ENCODE results near the gene AQP12B.

Gene AQP12B

DNA sequence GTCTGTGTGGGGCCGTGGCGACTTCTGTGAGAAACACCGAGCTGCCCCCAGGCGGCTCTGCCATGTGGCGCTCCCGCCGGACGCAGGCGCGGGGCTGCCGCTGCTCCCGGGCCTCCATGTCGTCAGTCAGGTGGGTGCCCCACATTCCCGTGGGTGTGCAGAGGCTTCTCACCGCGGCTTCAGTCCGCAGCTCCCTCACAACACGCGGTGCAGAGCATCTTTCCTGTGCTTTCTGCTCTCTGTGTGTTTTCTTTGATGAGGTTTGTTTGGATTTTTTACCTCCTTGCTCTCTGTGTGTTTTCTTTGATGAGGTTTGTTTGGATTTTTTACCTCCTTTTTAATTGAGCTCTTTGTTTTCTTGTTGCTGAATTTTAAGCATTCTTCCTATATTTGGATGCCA lies 22.0 kb upstream of the AQP12B start:
- H3K4me1 ChIP-seq (ENCODE audit: insufficient read depth, poor library complexity, severe bottlenecking) = no peaks in the 10 kb centered on the region
- H3K9me3 ChIP-seq (ENCODE audit: severe bottlenecking) = no peaks in the 10 kb centered on the region
- no peak overlapping the region for H3K27ac ChIP-seq (ENCODE audit: poor library complexity, severe bottlenecking)
- H3K36me3 ChIP-seq (ENCODE audit: low read depth) = no peaks in the 10 kb centered on the region
- H3K4me3 ChIP-seq (ENCODE audit: severe bottlenecking) = no peak overlapping the region
- TF ChIP-seq, protein P1, sequence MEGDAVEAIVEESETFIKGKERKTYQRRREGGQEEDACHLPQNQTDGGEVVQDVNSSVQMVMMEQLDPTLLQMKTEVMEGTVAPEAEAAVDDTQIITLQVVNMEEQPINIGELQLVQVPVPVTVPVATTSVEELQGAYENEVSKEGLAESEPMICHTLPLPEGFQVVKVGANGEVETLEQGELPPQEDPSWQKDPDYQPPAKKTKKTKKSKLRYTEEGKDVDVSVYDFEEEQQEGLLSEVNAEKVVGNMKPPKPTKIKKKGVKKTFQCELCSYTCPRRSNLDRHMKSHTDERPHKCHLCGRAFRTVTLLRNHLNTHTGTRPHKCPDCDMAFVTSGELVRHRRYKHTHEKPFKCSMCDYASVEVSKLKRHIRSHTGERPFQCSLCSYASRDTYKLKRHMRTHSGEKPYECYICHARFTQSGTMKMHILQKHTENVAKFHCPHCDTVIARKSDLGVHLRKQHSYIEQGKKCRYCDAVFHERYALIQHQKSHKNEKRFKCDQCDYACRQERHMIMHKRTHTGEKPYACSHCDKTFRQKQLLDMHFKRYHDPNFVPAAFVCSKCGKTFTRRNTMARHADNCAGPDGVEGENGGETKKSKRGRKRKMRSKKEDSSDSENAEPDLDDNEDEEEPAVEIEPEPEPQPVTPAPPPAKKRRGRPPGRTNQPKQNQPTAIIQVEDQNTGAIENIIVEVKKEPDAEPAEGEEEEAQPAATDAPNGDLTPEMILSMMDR (IDR thresholded peaks at IDR 0.05; ENCODE audit: poor library complexity, severe bottlenecking) = no peak
- ATAC-seq (ENCODE audit: low read depth) = no peak
- no peak for DNase-seq (ENCODE audit: low spot score)
- peaks cover 49% of the 10 kb centered on the region for H3K27me3 ChIP-seq (ENCODE audit: insufficient read depth, poor library complexity, severe bottlenecking)

DNA sequence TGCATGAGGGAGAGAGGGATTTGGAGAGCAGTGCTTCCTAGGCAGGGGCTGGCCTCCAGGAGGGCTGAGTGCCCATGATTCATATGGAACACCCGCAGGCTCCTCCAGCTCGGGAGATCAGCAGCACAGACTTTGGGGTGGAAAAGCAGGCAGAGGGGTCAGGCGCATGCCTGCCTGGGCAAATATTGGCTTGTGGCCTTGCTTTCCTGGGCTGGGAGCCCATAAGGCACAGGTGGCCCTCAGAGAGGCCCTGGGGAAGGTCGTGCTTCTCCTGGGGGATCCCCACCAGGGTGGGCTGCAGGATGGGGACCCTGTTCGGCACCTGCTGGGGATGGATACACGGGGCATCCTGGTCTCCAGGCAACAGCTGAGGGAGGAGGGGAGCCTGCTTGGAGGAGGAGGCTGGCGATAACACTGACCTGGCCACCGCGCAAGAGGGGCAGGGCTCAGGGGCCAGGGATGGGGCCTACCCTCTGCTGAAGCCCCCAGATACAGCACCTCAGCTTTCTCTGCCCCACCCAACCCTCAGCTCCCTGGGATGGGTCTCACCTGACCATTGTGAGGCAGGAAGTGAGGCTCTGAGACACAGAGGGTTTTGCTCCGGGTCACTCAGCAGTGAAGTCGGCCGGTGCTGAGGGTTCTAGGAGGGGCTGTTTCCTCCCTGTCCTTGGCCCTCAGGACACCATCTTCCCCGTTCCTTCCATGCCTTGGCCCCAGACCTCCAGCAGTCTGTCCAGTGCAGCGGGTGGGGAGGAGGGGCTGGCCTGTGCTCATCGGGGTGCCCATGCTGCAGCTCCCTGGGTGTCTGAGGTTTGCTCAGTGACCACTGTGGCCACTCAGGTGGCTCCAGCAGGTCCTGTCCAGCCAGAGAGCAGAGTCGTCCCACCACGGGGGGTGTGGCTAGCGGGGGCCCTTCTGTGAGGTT lies 21.0 kb upstream of the AQP12B start:
- ATAC-seq (ENCODE audit: low read depth) = 0 out of 3 replicates have a peak, but pooled peaks have one; percentile 24
- no peaks in the 10 kb centered on the region for H3K4me1 ChIP-seq (ENCODE audit: insufficient read depth, poor library complexity, severe bottlenecking)
- no peaks in the 10 kb centered on the region for H3K36me3 ChIP-seq (ENCODE audit: low read depth)
- TF ChIP-seq, protein P1 (IDR thresholded peaks at IDR 0.05; ENCODE audit: poor library complexity, severe bottlenecking) = no peak
- H3K27ac ChIP-seq (ENCODE audit: poor library complexity, severe bottlenecking) = no peak overlapping the region
- peaks cover 41% of the 10 kb centered on the region for H3K27me3 ChIP-seq (ENCODE audit: insufficient read depth, poor library complexity, severe bottlenecking)
- DNase-seq (ENCODE audit: low spot score) = no peak
- H3K4me3 ChIP-seq (ENCODE audit: severe bottlenecking) = no peak overlapping the region
- no peaks in the 10 kb centered on the region for H3K9me3 ChIP-seq (ENCODE audit: severe bottlenecking)

DNA sequence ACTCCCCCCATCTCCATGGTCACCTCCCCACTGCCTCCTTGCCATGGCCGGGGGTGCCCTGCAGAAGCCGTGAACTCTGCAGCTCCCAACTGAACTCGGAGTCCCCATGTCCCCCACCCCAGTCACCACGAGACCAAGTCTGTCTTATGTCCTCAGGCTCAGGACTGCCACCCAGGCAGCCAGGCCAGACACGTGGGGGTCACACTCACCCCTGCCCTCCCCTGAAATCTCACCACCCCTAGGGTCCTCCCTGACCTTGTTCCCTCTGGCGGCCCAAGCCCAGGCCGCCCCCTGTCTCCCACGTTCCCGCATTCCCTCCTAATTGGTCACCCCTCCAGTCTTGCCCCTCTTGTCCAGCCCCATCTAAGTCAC lies 19.9 kb upstream of the AQP12B start:
- Histone ChIP-seq H3K36me3 (ENCODE audit: low read depth) (no peaks in the 10 kb centered on the region), H3K27me3 (ENCODE audit: insufficient read depth, poor library complexity, severe bottlenecking) (peaks cover 30% of the 10 kb centered on the region), H3K4me3 (ENCODE audit: severe bottlenecking) (no peak overlapping the region), H3K4me1 (ENCODE audit: insufficient read depth, poor library complexity, severe bottlenecking) (no peaks in the 10 kb centered on the region), H3K9me3 (ENCODE audit: severe bottlenecking) (no peaks in the 10 kb centered on the region), H3K27ac (ENCODE audit: poor library complexity, severe bottlenecking) (no peak overlapping the region)
- no peak for ATAC-seq (ENCODE audit: low read depth)
- TF ChIP-seq, protein P1 (IDR thresholded peaks at IDR 0.05; ENCODE audit: poor library complexity, severe bottlenecking) = no peak
- no peak for DNase-seq (ENCODE audit: low spot score)

DNA sequence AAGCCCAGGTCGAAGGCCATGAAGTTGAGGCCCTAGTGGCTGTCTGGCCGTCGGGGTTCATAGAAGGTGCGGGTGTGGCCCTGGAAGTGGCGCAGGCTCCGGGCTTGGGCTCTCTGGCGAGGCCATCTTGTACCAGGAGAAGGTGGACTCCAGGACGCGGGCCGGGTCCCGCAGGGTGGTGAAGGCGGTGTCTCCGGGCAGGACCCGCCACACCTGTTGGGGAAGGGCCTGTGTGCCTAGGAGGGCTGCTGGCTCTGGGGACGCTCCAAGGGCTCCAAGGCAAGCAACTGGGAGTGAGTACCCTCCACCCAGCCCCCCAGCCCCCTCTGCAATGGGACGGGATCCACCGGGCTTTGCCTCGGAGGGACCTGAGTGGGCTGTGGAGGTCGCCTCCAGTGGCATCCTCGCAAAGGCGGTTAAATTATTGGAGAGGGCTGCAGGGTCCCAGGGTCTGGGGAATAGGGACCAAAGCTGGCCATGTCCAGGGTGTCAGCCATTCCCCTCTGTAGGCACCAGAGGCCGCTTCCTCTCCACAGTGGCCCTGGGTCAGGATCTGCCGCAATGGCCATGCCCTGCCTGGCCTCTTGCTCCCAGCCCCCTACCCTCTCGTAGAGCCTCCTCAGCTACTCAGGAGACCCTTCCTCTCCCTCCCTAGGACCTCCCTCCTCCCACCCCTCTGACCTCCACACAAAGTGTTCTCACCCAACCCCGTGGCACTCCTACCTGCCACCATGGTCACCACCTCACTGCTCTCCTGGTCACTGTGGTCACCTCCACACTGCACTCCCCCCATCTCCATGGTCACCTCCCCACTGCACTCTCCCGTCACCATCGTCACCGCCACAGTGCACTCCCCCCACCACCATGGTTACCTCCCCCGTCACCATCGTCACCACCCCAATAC lies 19.3 kb upstream of the AQP12B start:
- H3K9me3 ChIP-seq (ENCODE audit: severe bottlenecking) = no peaks in the 10 kb centered on the region
- peaks cover 24% of the 10 kb centered on the region for H3K27me3 ChIP-seq (ENCODE audit: insufficient read depth, poor library complexity, severe bottlenecking)
- H3K27ac ChIP-seq (ENCODE audit: poor library complexity, severe bottlenecking) = no peak overlapping the region
- DNase-seq (ENCODE audit: low spot score) (peak; percentile 45), ATAC-seq (ENCODE audit: low read depth) (no peak)
- TF ChIP-seq, protein P1 (IDR thresholded peaks at IDR 0.05; ENCODE audit: poor library complexity, severe bottlenecking) = no peak
- no peaks in the 10 kb centered on the region for H3K36me3 ChIP-seq (ENCODE audit: low read depth)
- no peak overlapping the region for H3K4me3 ChIP-seq (ENCODE audit: severe bottlenecking)
- no peaks in the 10 kb centered on the region for H3K4me1 ChIP-seq (ENCODE audit: insufficient read depth, poor library complexity, severe bottlenecking)

All from RWPE2 (cell line).